Effector CD8-positive, alpha-beta T cell (primary cell): ENCODE data around the gene SMIM17.

Source experiments
- DNase-seq: peaks from one replicate; lab custom pipeline; 2025; lab: John Stamatoyannopoulos, UW
- total RNA-seq, 4 experiments: gene quantifications; one replicate each; lab custom pipeline; 2026; lab: John Stamatoyannopoulos, UW

SMIM17 gene
- total RNA-seq, result 0 to 0.12 (median 0) reads per million in 4 experiments

- no peak for DNase-seq
These were observed at the start of gene SMIM17 for GRCh38 chr19:56642711-56643459. TSS of gene SMIM17 (plus strand) at chr19:56643159. CDS start at chr19:56645668, 2,509 bp downstream.

GRCh38 chr19:56594446-56594782 lies 48.5 kb upstream of the SMIM17 start:
- no peak for DNase-seq

GRCh38 chr19:56594783-56595547 lies 48.0 kb upstream of the SMIM17 start, which contains the start of gene ZNF71:
TSS of gene ZNF71 (plus strand) at chr19:56595302. CDS start at chr19:56601559, 6,257 bp downstream.
- peak; percentile 74 for DNase-seq

GRCh38 chr19:56595548-56595899 lies 47.4 kb upstream of the SMIM17 start:
- no peak for DNase-seq

- no peak for DNase-seq
These were observed 46.3 kb upstream of the SMIM17 start for GRCh38 chr19:56596676-56597075.

GRCh38 chr19:56597696-56598095 lies 45.3 kb upstream of the SMIM17 start:
- no peak for DNase-seq

- DNase-seq, result no peak
These were observed 41.6 kb upstream of the SMIM17 start for GRCh38 chr19:56601375-56601774.

- DNase-seq, result no peak
These were observed 39.1 kb upstream of the SMIM17 start for GRCh38 chr19:56603829-56604228.

- DNase-seq, result no peak
These were observed 34.5 kb upstream of the SMIM17 start for GRCh38 chr19:56608274-56608964.

GRCh38 chr19:56611288-56611687 lies 31.7 kb upstream of the SMIM17 start:
- DNase-seq, result no peak

GRCh38 chr19:56612737-56613136 lies 30.2 kb upstream of the SMIM17 start:
- no peak for DNase-seq

GRCh38 chr19:56613639-56614038 lies 29.3 kb upstream of the SMIM17 start:
- no peak for DNase-seq

- DNase-seq, result no peak
These were observed 25.4 kb upstream of the SMIM17 start for GRCh38 chr19:56617531-56617930.

- DNase-seq, result no peak
These were observed 23.8 kb upstream of the SMIM17 start for GRCh38 chr19:56619121-56619520.

GRCh38 chr19:56622374-56622773 lies 20.6 kb upstream of the SMIM17 start:
- no peak for DNase-seq

GRCh38 chr19:56623006-56623405 lies 20.0 kb upstream of the SMIM17 start:
- DNase-seq, result no peak

GRCh38 chr19:56625708-56626107 lies 17.3 kb upstream of the SMIM17 start:
- no peak for DNase-seq

- DNase-seq, result no peak
These were observed 9.9 kb upstream of the SMIM17 start for GRCh38 chr19:56633021-56633420.

- DNase-seq, result no peak
These were observed 4.9 kb upstream of the SMIM17 start for GRCh38 chr19:56637976-56638555.

- DNase-seq, result no peak
These were observed 3.7 kb upstream of the SMIM17 start for GRCh38 chr19:56639217-56639616.

- no peak for DNase-seq
These were observed 549 bp downstream of the SMIM17 start for GRCh38 chr19:56643460-56643955.

- DNase-seq, result no peak
These were observed 11.2 kb downstream of the SMIM17 start for GRCh38 chr19:56654151-56654550.
